DOHH2 (cell line): ENCODE results near the gene ANKRD40CL.

ENCODE experiments used
- CTCF ChIP-seq: fragments of 200-600 bp; sonication (generic); IDR thresholded peaks from one replicate; pipeline ENCODE4 v1.5.1; 2014; ENCODE audit warnings: antibody characterized with exemption, mild to moderate bottlenecking, low read depth, low read length; ENCODE audit not compliant: poor library complexity, severe bottlenecking
- EZH2phosphoT487 ChIP-seq: fragments of 200-600 bp; sonication (generic); IDR thresholded peaks from 2 replicates; pipeline ENCODE4 v1.6.1; 2017; ENCODE audit warnings: borderline replicate concordance, mild to moderate bottlenecking, antibody characterized with exemption, low read length, moderate library complexity, mixed read lengths

GRCh38 chr17:50790618-50791017 lies 23.3 kb upstream of the ANKRD40CL start:
- TF ChIP-seq CTCF (no peak), EZH2phosphoT487 (no peak)
